GM18873 (cell line): ENCODE data around the gene MAMDC2.
"Not testable (repeated sequence)": the region's sequence is repeated elsewhere in the genome, so short reads cannot be mapped to it uniquely, and the experiment has no call there.

Source experiments
- ATAC-seq: cut with Tn5 transposase; IDR thresholded peaks from one replicate; pipeline ENCODE4 v1.9.1; 2021; ENCODE audit warnings: mild to moderate bottlenecking, moderate library complexity, moderate number of reproducible peaks; ENCODE audit not compliant: unreplicated experiment, low FRiP score

The MAMDC2 gene

GRCh38 chr9:70168521-70168920 is 124.9 kb downstream of the MAMDC2 start:
- no peak for ATAC-seq

DNA sequence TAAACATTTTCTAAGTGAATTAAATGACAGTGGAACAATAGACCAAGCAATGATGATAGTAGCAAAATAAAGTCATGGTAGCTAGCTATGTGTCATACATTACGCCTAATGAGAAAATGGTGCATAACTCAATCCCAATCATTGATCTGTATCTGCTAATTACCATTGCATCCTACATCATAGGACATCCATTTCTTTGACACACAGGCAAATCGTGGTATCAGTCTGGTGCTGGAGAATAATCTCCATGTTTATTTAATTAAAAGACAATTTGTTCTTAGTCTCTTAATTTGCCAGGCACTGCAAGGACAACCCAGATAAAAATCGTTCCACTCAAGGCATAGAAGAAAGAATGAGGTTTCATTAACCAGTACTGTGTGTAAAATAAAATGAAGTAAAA is 125.6 kb downstream of the MAMDC2 start:
- ATAC-seq, result no peak

DNA sequence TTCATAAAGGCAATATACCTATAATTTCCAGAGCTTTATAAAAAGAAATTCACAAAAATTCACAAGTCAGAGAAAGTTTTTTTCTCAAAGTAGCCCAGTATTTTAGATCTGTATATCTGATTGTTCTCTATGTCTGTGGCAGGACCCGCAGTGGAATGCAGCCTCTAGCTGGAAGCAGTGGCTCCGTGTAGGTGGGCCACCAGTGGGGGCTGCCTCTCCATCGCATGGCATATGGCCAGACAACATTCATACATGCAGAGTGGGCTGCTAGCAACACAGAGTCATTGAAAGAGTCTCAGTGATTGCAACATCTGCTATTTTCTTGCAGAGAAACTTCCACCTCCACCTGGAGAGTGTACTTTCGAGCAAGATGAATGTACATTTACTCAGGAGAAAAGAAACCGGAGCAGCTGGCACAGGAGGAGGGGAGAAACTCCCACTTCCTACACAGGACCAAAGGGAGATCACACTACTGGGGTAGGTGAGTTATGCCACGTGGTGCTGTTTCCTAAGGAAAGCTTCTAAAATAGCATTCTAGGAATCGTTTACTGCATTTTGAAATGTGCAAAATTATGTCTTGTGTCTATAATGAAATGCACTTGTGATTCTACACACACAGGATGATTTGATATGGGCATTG is 126.6 kb downstream of the MAMDC2 start:
- no peak for ATAC-seq

DNA sequence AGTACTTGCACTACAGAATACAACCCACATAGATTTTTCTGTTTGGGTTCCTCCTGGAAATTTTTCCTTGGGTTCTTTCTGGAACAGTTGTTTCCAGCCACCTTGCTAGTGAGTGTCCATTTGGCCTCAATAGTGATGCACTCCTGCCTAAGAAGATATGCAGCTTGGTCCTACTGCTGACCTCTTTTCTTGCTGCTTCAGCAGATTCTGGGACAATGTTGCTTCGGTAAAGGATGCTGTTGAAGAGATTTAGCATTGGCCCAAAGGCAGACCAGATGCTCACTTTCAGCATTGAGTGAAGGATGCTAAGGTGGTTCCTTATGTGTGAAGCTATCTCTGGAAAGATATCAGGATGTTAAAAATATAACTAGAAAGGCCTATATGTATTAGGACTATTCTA is 128.9 kb downstream of the MAMDC2 start:
- ATAC-seq, result no peak

DNA sequence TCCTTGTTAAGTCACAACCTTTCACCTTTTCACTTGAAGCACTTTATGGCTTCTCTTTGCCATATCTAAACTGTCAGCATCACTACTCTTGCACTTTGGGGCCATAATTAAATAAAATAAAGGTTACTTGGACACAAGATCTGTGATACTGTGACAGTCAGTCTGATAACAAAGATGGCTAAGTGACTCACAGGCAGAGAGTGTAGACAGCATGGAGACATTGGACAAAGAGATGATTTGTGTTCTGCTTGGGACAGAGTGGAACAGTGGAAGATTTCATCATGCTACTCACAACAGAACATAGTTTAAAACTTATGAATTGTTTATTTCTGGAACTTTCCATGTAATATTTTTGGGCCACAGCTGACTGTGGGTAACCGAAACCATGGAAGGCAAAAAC is 133.5 kb downstream of the MAMDC2 start:
- no peak for ATAC-seq

GRCh38 chr9:70192707-70193106 is 149.1 kb downstream of the MAMDC2 start:
- ATAC-seq, result no peak

DNA sequence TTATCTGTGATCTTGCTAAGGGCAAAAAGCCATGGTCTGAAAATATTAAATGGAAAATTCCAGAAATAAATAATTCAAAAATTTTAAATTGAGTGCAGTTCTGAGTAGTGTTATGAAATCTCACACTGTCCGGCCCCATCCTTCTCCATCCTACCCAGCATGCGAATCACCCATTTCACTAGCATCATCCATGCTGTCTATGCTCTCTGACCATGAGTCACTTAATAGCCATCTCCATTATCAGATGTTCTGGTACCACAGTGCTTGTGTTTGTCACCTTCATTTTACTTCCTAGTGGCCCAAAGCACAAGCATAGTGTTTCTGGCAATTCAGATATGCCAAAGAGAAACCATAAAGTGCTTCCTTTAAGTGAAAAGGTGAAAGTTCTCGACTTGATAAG is 151.8 kb downstream of the MAMDC2 start:
- no peak for ATAC-seq

- ATAC-seq, result no peak
Observed at GRCh38 chr9:70197216-70198044, 153.8 kb downstream of the MAMDC2 start.

DNA sequence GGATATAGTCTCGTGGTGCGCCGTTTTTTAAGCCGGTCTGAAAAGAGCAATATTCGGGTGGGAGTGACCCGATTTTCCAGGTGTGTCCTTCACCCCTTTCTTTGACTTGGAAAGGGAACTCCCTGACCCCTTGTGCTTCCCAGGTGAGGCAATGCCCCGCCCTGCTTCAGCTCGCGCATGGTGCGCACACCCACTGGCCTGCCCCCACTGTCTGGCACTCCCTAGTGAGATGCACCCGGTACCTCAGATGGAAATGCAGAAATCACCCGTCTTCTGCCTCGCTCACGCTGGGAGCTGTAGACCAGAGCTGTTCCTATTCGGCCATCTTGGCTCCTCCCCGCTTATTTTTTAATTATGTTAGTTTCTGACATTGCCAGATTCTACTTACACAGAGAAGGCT is 161.1 kb downstream of the MAMDC2 start:
- ATAC-seq, result not testable (repeated sequence)

DNA sequence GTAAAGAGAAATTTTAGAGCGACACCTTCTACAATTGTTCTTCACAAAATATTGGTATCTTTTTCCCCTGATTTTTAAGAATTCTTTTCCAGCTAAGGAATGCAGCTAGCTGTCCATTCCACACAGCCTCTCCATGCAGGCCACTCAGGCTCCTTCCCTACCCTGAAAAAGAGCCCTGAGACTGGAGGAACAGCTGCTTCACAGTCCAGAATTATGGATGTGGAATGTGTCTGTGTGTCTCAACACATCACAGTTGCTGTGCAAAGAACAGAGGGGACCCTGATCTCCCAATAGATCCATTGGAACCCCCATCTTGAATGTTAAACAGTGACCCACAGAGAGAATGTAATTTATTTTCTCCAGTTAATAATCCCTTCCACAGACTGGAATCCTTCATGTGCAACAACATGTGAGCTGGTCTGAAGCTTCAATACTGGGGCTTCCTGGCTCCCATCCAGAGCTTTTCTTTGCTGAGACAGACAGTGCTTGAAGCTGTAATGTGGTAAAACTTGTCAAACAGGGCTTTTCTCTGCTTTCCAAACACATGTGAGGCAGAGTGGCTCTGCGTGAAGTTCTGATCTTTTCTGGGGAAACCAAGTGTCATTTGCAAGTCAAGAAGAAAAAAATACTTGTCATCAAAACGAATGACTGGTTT is 161.8 kb downstream of the MAMDC2 start:
- no peak for ATAC-seq

DNA sequence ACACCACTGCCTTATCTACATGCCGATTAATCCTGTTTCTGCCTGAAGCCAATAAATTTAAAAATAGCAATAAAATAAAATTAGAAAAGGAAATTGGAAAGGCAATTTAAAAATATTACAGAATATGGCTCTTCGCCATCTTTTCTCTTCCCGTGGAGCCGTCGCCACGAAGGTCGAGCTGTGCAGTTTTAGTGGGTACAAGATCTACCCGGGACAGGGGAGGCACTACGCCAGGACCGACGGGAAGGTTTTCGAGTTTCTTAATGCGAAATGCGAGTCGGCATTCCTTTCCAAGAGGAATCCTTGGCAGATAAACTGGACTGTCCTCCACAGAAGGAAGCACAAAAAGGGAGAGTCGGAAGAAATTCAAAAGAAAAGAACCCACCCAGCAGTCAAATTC is 173.4 kb downstream of the MAMDC2 start:
- no peak for ATAC-seq

DNA sequence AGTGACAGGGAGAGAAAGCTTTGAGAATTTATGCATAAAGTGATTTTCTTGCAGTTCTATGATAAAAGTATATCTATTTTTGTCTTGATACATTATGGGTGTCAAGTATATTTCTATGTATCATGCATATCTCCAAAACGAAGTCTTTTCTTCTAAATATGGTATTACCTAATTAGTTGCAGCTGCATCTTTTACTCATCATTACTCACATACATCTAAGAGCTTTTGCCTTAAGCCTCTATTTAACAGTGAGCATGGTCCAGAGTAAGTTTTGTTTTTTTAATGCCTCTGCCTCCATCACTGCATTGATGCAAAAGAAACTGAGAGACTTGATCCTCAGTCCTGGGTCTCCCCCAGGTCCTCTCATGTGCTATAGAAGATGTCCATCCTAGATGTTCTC is 175.1 kb downstream of the MAMDC2 start:
- no peak for ATAC-seq

DNA sequence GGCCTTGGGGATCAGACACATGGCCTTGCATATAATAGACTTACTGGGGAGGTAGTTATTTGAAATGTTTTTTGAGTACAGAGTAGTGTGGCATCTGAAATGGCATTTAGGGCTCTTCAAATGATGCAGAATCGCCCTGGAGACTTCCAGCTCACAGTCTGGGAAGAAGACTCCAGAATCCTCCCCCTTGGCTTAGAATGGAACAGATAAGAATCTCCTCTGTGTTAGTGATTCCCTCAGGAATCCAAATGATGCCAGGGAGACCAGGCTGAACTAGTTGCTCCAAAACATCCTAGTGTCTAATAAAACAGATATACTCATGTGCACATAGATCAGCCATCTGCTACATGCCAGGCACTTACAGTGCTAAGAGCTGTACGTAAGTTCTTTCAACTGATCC is 176.6 kb downstream of the MAMDC2 start:
- no peak for ATAC-seq

DNA sequence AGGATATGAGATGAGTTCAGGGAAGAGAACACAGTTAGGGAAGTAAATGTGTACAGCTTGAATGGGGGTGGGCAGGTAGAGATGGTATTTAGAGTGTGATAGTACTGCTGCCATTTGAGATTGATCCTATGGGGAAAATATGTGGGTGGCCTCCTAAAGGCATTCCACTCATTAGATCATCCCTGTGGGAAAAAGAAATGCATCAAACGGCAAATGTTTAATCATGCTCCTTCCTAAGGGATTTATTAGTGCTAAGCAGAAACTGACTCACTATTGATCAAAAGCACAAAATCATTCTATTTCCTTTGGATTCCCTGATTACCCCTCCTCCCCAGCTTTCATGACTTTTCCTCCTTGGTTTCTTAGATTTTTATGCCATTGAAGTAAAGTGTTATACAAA is 178.7 kb downstream of the MAMDC2 start:
- ATAC-seq, result no peak

DNA sequence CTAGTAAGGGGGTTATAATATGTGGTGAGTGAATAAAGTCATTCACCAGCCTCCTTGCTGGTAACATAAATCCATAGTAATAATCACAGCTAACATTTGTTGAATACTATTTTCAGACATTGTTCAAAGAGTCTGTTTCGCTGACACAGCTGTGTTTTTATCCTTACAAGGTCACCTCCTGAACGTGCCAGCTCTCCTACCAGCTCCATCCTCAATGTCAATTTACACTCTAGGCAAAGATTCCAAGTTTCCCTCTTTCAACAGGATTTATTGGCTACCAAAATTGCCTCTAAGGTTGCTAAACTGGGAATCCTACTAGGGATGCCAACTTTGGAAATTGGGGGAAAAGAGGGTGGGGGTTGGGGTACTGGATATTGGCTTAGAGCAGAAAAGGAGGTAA is 184.5 kb downstream of the MAMDC2 start:
- no peak for ATAC-seq

DNA sequence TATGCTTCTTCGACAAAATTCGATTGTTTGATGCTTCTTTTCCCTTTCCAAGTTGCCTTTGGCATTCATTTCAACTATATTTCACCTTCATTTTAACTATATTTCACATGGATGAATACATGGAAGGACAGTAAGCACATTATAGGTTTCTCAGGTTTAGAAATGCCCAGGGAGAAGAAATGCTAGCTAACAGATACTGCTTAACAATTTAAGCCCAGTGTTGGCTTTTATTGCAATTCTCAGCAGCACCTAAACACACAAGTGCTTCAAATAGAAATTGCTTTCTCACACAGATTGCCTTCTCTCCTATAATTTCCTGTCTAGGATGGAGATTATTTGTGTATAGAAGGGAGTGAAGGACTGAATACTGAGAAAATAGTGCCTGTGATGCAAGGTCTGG is 185.0 kb downstream of the MAMDC2 start:
- ATAC-seq, result no peak

GRCh38 chr9:70229026-70229425 is 185.4 kb downstream of the MAMDC2 start:
- ATAC-seq, result no peak

GRCh38 chr9:70229579-70229978 is 185.9 kb downstream of the MAMDC2 start:
- ATAC-seq, result no peak

DNA sequence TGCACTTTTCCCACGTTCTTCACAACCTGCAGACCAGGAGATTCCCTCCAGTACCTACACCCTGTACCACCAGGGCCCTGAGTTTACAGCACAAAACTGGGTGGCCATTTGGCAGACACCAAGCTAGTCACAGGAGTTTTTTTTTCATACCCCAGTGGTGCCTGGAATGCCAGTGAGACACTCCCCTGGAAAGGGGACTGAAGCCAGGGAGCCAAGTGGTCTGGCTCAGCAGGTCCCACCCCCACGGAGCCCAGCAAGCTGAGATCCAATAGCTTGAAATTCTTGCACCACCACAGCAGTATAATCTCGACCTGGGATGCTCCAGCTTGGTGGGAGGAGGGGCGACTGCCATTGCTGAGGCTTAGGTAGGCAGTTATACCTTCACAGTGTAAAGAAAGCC is 188.8 kb downstream of the MAMDC2 start:
- no peak for ATAC-seq

DNA sequence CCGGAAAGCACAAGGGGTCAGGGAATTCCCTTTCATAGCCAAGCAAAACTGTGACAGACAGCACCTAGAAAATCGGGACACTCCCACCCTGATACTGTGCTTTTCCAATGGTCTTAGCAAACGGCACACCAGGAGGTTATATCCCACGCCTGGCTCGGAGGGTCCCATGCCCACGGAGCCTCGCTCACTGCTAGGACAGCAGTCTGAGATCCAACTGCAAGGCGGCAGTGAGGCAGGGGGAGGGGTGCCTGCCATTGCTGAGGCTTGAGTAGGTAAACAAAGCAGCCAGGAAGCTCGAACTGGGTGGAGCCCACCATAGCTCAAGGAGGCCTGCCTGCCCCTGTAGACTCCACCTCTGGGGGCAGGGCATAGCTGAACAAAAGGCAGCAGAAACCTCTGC is 190.6 kb downstream of the MAMDC2 start:
- ATAC-seq, result not testable (repeated sequence)

GRCh38 chr9:70245952-70246351 is 202.3 kb downstream of the MAMDC2 start:
- ATAC-seq, result not testable (repeated sequence)

- ATAC-seq, result no peak
Observed at GRCh38 chr9:70250221-70250620, 206.6 kb downstream of the MAMDC2 start.
